Upper lobe of right lung (tissue), 1 donor: ENCODE results near the gene CYB5B. TPM values are rescaled to one million over a fixed set of nuclear protein-coding genes. Genes with fewer than 3 reads are reported as not detected.
"Not testable (repeated sequence)": the region's sequence is repeated elsewhere in the genome, so short reads cannot be mapped to it uniquely, and the experiment has no call there.

Source experiments
- ATAC-seq: fragments of 200-7000 bp; cut with Tn5 transposase; one replicate; pipeline ENCODE4 v1.9.1; 2020; ENCODE audit warnings: mild to moderate bottlenecking, moderate library complexity
- DNase-seq: peaks from one replicate; pipeline ENCODE4 v3.0.0-alpha.2; 2020
- H3K27ac ChIP-seq: fragments of 200-600 bp; one replicate; pipeline ENCODE4 v1.8.0; 2022
- H3K27me3 ChIP-seq: fragments of 200-600 bp; one replicate; pipeline ENCODE4 v1.8.0; 2022; ENCODE audit warnings: mild to moderate bottlenecking
- H3K36me3 ChIP-seq: fragments of 200-600 bp; one replicate; pipeline ENCODE4 v1.8.0; 2022
- H3K4me1 ChIP-seq: fragments of 200-600 bp; one replicate; pipeline ENCODE4 v1.8.0; 2022
- H3K4me3 ChIP-seq: fragments of 200-600 bp; one replicate; pipeline ENCODE4 v1.8.0; 2022; ENCODE audit warnings: mild to moderate bottlenecking
- H3K9me3 ChIP-seq: fragments of 200-600 bp; one replicate; pipeline ENCODE4 v1.8.0; 2022
- CTCF ChIP-seq: fragments of 200-600 bp; IDR thresholded peaks from one replicate; pipeline ENCODE4 v1.8.0; 2022; ENCODE audit warnings: antibody characterized with exemption
- intact Hi-C: fragments of 100-400 bp; cut with DNase I; formaldehyde crosslinking; loops from one replicate; pipeline ENCODE4 v1.11.0; 2022
- total RNA-seq: library from RNA; stranded (reverse); fragmentation: NEBNext Ultra II Directional; extraction: Animal tissue kit (Norgen Biotek cat#: 25700); gene quantifications from one replicate; pipeline ENCODE4 v1.2.1, GENCODE V29; 2021
- donor health status: DM: no; HTN: yes; CAD: no; lungs with severe emphysema.

Gene CYB5B
- total RNA-seq, 1 donor from 2014 or later, result 88.4 TPM

GRCh38 chr16:69419956-69420355 lies 4.5 kb upstream of the CYB5B start:
- no peak for DNase-seq
- H3K4me3 ChIP-seq, result no peak overlapping the region
- peaks cover 21% of the 10 kb centered on the region for H3K4me1 ChIP-seq
- ATAC-seq, result no peak
- no peak overlapping the region for H3K27ac ChIP-seq
- TF ChIP-seq CTCF, result no peak
- no peaks in the 10 kb centered on the region for H3K36me3 ChIP-seq
- no peaks in the 10 kb centered on the region for H3K9me3 ChIP-seq
- H3K27me3 ChIP-seq, result no peaks in the 10 kb centered on the region
- intact Hi-C loops, result no loop called here

GRCh38 chr16:69423189-69423588 lies 1.2 kb upstream of the CYB5B start:
- Histone ChIP-seq H3K27me3 (no peaks in the 10 kb centered on the region), H3K36me3 (peaks cover 9% of the 10 kb centered on the region), H3K9me3 (no peaks in the 10 kb centered on the region), H3K27ac (no peak overlapping the region), H3K4me1 (peaks cover 13% of the 10 kb centered on the region), H3K4me3 (no peak overlapping the region)
- no peak for TF ChIP-seq CTCF
- intact Hi-C loops, result no loop called here
- ATAC-seq, result no peak
- DNase-seq, result no peak

- TF ChIP-seq CTCF, result no peak
- Histone ChIP-seq H3K9me3 (no peaks in the 10 kb centered on the region), H3K27ac (peak overlapping the region; percentile 90), H3K27me3 (no peaks in the 10 kb centered on the region), H3K4me3 (peak overlapping the region; percentile 79), H3K36me3 (peaks cover 26% of the 10 kb centered on the region), H3K4me1 (peaks cover 10% of the 10 kb centered on the region)
- no peak for DNase-seq
- intact Hi-C loops, result no loop called here
- ATAC-seq, result no peak
These were observed 741 bp downstream of the CYB5B start for GRCh38 chr16:69424935-69425784.

GRCh38 chr16:69428652-69429051 lies 4.2 kb downstream of the CYB5B start:
- Histone ChIP-seq H3K27me3 (no peaks in the 10 kb centered on the region), H3K4me3 (no peak overlapping the region), H3K4me1 (peaks cover 8% of the 10 kb centered on the region), H3K9me3 (no peaks in the 10 kb centered on the region), H3K27ac (no peak overlapping the region), H3K36me3 (peaks cover 58% of the 10 kb centered on the region)
- no peak for TF ChIP-seq CTCF
- ATAC-seq, result no peak
- DNase-seq, result no peak
- intact Hi-C loops, result no loop called here

GRCh38 chr16:69429058-69429640 lies 4.7 kb downstream of the CYB5B start:
- H3K36me3 ChIP-seq, result peaks cover 63% of the 10 kb centered on the region
- DNase-seq, H3K4me3 ChIP-seq, H3K9me3 ChIP-seq, ATAC-seq, H3K4me1 ChIP-seq, H3K27me3 ChIP-seq, intact Hi-C loops, H3K27ac ChIP-seq: not testable (repeated sequence)

- Histone ChIP-seq H3K27me3 (no peaks in the 10 kb centered on the region), H3K4me3 (no peak overlapping the region), H3K36me3 (peaks cover 64% of the 10 kb centered on the region), H3K27ac (no peak overlapping the region), H3K9me3 (no peaks in the 10 kb centered on the region), H3K4me1 (peaks cover 8% of the 10 kb centered on the region)
- no peak for DNase-seq
- no peak for ATAC-seq
- intact Hi-C loops, result no loop called here
- no peak for TF ChIP-seq CTCF
These were observed 7.6 kb downstream of the CYB5B start for GRCh38 chr16:69431948-69432468.
